GM18861 (cell line): ENCODE data around the gene PCDHB9.
"Not testable (repeated sequence)": the region's sequence is repeated elsewhere in the genome, so short reads cannot be mapped to it uniquely, and the experiment has no call there.

Experiments used
- ATAC-seq: cut with Tn5 transposase; IDR thresholded peaks from one replicate; pipeline ENCODE4 v1.9.1; 2021; ENCODE audit not compliant: unreplicated experiment

PCDHB9 gene

GRCh38 chr5:141186897-141187512 is at the start of gene PCDHB9:
TSS of gene PCDHB9 (plus strand) at chr5:141187161. CDS start at chr5:141187319, 158 bp downstream.
- ATAC-seq, result no peak

GRCh38 chr5:141137346-141137745 is 49.6 kb upstream of the PCDHB9 start:
- ATAC-seq, result not testable (repeated sequence)

GRCh38 chr5:141149812-141150211 is 37.1 kb upstream of the PCDHB9 start, which contains the start of gene PCDHB6:
TSS of gene PCDHB6 (plus strand) at chr5:141150057. CDS start at chr5:141150258, 201 bp downstream.
- ATAC-seq, result no peak

GRCh38 chr5:141150224-141150992 is 36.6 kb upstream of the PCDHB9 start:
- no peak for ATAC-seq

DNA sequence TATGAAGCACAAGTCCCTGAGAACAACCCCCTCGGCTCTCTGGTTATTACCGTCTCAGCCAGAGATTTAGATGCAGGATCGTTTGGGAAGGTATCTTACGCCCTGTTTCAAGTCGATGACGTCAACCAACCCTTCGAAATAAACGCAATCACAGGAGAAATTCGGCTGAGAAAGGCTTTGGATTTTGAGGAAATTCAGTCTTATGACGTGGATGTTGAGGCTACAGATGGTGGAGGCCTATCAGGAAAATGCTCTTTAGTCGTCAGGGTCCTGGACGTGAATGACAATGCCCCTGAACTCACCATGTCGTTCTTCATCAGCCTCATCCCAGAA is 36.0 kb upstream of the PCDHB9 start:
- ATAC-seq, result no peak

DNA sequence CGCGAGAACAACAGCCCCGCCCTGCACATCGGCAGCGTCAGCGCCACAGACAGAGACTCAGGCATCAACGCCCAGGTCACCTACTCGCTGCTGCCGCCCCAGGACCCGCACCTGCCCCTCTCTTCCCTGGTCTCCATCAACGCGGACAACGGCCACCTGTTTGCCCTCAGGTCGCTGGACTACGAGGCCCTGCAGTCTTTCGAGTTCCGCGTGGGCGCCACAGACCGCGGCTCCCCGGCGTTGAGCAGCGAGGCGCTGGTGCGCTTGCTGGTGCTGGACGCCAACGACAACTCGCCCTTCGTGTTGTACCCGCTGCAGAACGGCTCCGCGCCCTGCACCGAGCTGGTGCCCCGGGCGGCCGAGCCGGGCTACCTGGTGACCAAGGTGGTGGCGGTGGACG is 35.3 kb upstream of the PCDHB9 start:
- not testable (repeated sequence) for ATAC-seq

DNA sequence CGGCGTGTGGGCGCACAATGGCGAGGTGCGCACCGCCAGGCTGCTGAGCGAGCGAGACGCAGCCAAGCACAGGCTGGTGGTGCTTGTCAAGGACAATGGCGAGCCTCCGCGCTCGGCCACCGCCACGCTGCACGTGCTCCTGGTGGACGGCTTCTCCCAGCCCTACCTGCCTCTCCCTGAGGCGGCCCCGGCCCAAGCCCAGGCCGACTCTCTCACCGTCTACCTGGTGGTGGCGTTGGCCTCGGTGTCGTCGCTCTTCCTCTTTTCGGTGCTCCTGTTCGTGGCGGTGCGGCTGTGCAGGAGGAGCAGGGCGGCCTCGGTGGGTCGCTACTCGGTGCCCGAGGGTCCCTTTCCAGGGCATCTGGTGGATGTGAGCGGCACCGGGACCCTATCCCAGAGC is 34.9 kb upstream of the PCDHB9 start:
- not testable (repeated sequence) for ATAC-seq

DNA sequence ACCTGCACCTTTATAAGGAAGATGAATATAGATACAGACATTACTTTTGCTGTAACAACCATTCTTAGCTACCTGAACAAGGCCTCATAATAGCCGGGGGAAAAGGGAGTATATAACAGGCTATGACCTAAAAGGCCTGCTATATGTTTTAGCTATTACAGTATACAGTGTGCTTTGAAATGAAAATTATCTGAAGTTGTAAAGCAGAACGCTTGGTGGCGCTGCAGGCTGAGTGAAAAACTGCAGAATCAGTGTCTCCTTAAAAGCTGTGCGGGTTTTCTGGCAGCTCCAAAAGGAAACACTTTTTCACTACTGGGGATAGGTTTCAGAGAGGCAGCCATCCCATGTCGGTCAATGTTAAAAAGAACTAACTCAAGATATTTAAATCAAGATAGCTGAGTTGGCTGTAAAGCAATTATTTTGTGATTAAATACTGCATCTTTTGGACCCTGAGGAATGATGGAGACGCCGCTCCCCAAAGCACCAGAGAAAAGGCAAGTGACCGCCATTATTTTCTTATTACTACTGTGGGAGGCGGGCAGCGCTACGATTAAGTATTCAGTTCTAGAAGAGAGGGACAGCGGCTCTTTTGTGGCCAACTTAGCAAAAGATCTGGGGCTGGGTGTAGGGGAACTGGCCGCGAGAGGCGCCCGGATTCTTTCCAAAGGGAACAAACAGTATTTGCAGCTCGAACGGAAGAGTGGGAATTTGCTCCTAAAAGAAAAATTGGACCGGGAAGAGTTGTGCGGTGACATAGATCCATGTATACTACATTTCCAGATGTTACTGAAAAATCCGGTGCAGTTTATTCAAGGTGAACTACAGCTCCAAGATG is 31.2 kb upstream of the PCDHB9 start:
- ATAC-seq, result no peak

GRCh38 chr5:141157356-141157755 is 29.6 kb upstream of the PCDHB9 start:
- not testable (repeated sequence) for ATAC-seq

GRCh38 chr5:141157901-141158300 is 29.1 kb upstream of the PCDHB9 start:
- ATAC-seq, result not testable (repeated sequence)

DNA sequence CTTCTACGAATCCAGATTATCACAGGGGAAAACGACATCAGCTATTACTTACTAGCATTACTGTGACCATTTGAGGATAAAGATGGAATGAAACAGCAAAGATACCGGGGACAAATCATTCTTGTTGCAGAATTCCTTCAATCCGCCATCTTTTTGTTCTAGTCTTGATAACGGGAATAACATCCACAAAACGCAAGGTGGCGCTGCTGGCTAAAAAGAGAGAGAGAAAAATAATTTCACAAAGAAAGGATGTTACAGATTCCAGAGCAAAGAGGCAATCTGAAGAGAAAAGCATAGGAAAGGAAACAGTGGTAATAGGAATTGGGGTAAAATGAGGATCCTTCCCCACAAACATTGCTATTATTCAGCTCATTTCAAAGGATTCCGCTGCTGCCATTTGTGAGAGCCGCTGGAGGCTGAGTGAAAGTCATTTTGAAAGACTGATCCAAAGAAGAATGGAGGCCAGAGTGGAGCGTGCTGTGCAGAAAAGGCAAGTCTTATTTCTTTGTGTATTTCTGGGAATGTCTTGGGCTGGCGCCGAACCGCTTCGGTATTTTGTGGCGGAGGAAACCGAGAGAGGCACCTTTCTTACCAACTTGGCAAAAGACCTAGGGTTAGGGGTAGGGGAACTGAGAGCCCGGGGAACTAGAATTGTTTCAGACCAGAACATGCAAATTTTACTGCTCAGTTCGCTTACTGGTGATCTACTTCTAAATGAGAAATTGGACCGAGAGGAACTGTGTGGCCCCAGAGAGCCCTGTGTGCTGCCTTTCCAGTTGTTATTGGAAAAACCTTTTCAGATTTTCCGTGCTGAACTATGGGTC is 14.4 kb upstream of the PCDHB9 start, which contains the start of gene PCDHB7:
Gene PCDHB7, plus strand, starts transcription at position 264 of the 824 bp plus-strand sequence. Its CDS starts 192 bp downstream, at position 456.
- ATAC-seq, result no peak

DNA sequence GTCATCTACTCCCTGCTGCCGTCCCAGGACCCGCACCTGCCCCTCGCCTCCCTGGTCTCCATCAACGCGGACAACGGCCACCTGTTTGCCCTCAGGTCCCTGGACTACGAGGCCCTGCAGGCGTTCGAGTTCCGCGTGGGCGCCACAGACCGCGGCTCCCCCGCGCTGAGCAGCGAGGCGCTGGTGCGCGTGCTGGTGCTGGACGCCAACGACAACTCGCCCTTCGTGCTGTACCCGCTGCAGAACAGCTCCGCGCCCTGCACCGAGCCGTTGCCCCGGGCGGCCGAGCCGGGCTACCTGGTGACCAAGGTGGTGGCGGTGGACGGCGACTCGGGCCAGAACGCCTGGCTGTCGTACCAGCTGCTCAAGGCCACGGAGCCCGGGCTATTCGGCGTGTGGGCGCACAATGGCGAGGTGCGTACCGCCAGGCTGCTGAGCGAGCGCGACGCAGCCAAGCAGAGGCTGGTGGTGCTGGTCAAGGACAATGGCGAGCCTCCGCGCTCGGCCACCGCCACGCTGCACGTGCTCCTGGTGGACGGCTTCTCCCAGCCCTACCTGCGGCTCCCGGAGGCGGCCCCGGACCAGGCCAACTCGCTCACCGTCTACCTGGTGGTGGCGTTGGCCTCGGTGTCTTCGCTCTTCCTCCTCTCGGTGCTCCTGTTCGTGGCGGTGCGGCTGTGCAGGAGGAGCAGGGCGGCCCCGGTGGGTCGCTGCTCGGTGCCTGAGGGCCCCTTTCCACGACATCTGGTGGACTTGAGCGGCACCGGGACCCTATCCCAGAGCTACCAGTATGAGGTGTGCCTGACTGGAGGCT is 12.5 kb upstream of the PCDHB9 start:
- not testable (repeated sequence) for ATAC-seq

GRCh38 chr5:141175933-141176332 is 11.0 kb upstream of the PCDHB9 start:
- no peak for ATAC-seq

- not testable (repeated sequence) for ATAC-seq
These were observed 9.3 kb upstream of the PCDHB9 start, which contains the start of gene PCDHB8 for GRCh38 chr5:141177577-141178191. TSS of gene PCDHB8 (plus strand) at chr5:141177790. CDS start at chr5:141178035, 245 bp downstream.

- ATAC-seq, result not testable (repeated sequence)
These were observed 7.6 kb upstream of the PCDHB9 start for GRCh38 chr5:141179371-141179770.

DNA sequence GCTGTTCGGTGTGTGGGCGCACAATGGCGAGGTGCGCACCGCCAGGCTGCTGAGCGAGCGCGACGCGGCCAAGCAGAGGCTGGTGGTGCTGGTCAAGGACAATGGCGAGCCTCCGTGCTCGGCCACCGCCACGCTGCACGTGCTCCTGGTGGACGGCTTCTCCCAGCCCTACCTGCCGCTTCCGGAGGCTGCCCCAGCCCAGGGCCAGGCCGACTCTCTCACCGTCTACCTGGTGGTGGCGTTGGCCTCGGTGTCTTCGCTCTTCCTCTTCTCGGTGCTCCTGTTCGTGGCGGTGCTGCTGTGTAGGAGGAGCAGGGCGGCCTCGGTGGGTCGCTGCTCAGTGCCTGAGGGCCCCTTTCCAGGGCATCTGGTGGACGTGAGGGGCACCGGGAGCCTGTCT is 7.1 kb upstream of the PCDHB9 start:
- not testable (repeated sequence) for ATAC-seq

- no peak for ATAC-seq
These were observed 6.6 kb upstream of the PCDHB9 start for GRCh38 chr5:141180313-141180712.

DNA sequence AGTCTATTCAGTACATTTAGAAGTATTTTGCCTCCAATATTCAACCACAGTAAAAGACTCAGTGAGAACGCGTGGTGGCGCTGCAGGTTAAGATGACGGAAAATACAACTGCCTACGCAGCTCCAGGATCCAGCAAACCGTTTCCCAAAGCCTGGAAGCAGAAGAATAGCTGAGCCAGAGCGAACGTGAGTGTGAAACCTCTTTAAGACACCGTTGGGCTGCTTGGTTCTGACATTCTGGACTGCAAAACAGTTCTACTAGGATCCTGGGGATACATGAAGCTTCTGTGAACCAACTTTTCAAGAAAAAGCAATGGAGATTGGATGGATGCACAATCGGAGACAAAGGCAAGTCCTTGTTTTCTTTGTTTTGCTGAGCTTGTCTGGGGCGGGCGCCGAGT is 4.7 kb upstream of the PCDHB9 start, which contains the start of gene PCDHB16:
Gene PCDHB16, plus strand, starts transcription at position 140 of the 400 bp plus-strand sequence. Its CDS starts 173 bp downstream, at position 313.
- no peak for ATAC-seq
